Peyer's patch (tissue), 4 donors: ENCODE measurements around the gene GPR85. TPM values are rescaled to one million over a fixed set of nuclear protein-coding genes. Genes with fewer than 3 reads are reported as not detected.

ENCODE experiments used
- DNase-seq, 3 donors: peaks; one replicate each; pipeline ENCODE4 v3.0.0-alpha.2; 2017 to 2019
- H3K27ac ChIP-seq, 4 donors: fragments of 200-600 bp; sonication (generic); one replicate each; pipeline ENCODE4 v1.5.1; 2016 to 2019
- H3K27me3 ChIP-seq, 2 donors: fragments of 200-600 bp; sonication (generic); one replicate each; pipeline ENCODE4 v1.5.1; 2019
- H3K36me3 ChIP-seq, 3 donors: fragments of 200-600 bp; sonication (generic); one replicate each; pipeline ENCODE4 v1.5.1; 2016 to 2019
- H3K4me1 ChIP-seq, 4 donors: fragments of 200-600 bp; sonication (generic); one replicate each; pipeline ENCODE4 v1.5.1; 2016 to 2019
- H3K4me3 ChIP-seq, 4 donors: fragments of 200-600 bp; sonication (generic); 1 replicate in 3 of 4; 2 replicates in 1 of 4; pipeline ENCODE4 v1.5.1; 2016 to 2019; ENCODE audit warnings: mild to moderate bottlenecking in 1 of 4
- H3K9me3 ChIP-seq, 4 donors: fragments of 200-600 bp; sonication (generic); one replicate each; pipeline ENCODE4 v1.5.1; 2016 to 2019; ENCODE audit warnings: mild to moderate bottlenecking in 1 of 4
- CTCF ChIP-seq, 6 experiments: fragments of 450-650 bp in 4 of 6; fragments of 200-600 bp in 2 of 6; sonication (generic) in 1 of 6; IDR thresholded peaks; one replicate each; pipeline ENCODE4 v1.5.1; 2017 to 2019; ENCODE audit warnings: antibody characterized with exemption in 6 of 6, mild to moderate bottlenecking in 3 of 6, moderate library complexity in 1 of 6
- POLR2A ChIP-seq, 2 donors: fragments of 450-650 bp; IDR thresholded peaks; one replicate each; pipeline ENCODE4 v1.5.1; 2017; ENCODE audit warnings: antibody characterized with exemption in 2 of 2, mild to moderate bottlenecking in 2 of 2, moderate library complexity in 2 of 2
- total RNA-seq, 4 donors: library from RNA; depleted of rRNA; stranded (reverse); fragments of >200 nt; gene quantifications; one replicate each; pipeline ENCODE4 v1.1.0, GENCODE V29; 2016

GPR85 gene, protein sequence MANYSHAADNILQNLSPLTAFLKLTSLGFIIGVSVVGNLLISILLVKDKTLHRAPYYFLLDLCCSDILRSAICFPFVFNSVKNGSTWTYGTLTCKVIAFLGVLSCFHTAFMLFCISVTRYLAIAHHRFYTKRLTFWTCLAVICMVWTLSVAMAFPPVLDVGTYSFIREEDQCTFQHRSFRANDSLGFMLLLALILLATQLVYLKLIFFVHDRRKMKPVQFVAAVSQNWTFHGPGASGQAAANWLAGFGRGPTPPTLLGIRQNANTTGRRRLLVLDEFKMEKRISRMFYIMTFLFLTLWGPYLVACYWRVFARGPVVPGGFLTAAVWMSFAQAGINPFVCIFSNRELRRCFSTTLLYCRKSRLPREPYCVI
- total RNA-seq, result not detected

DNA sequence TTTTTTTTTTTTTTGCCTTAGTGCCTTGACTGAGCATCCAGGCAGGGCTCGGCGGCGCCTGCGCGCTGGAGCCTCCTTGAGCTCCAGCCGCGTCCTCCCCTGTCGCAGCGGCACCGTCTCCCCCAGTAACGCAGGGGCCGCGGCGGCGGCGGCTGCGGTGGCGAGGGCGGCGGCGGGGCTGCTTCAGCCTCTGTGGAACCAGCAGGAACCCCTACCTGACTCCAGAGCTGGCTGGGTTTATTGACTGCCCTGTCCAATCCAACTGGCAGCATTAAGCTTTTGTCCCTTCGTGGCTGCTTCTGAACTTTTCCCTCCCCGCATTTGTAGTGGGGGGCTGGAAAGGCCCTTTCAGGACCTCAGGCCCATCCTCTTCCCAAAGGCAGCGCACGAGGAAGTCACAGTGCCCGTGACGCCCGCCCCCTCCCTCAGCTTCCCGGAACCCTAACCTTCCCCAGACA, at the start of gene GPR85:
TSS of gene GPR85 (minus strand) at position 397 of the 458 bp plus-strand sequence. CDS start 2,106 bp downstream, outside the sequence.
- peak in 2 of 3 donors; percentile 46 to 48 for DNase-seq
- H3K36me3 ChIP-seq, result no peaks in the 10 kb centered on the region
- H3K4me1 ChIP-seq, result no peaks in the 10 kb centered on the region
- peak within 1 kb of the TSS in 2 of 4 donors; percentile 9 to 10 for H3K27ac ChIP-seq
- no peak for TF ChIP-seq CTCF (IDR thresholded peaks at IDR 0.05)
- no peak for TF ChIP-seq POLR2A (IDR thresholded peaks at IDR 0.05)
- H3K9me3 ChIP-seq, result no peaks in the 10 kb centered on the region
- H3K27me3 ChIP-seq, result no peaks in the 10 kb centered on the region
- H3K4me3 ChIP-seq, result peak within 1 kb of the TSS in 2 of 4 donors; percentile 36 to 45

- H3K4me1 ChIP-seq, result no peaks in the 10 kb centered on the region
- no peak for TF ChIP-seq POLR2A (IDR thresholded peaks at IDR 0.05)
- no peak for TF ChIP-seq CTCF (IDR thresholded peaks at IDR 0.05)
- no peaks in the 10 kb centered on the region for H3K36me3 ChIP-seq
- H3K27ac ChIP-seq, result no peak overlapping the region
- H3K4me3 ChIP-seq, result no peak overlapping the region
- DNase-seq, result no peak
- H3K27me3 ChIP-seq, result no peaks in the 10 kb centered on the region
- no peaks in the 10 kb centered on the region for H3K9me3 ChIP-seq
Measured at GRCh38 chr7:113134025-113134424, 47.4 kb upstream of the GPR85 start.

DNA sequence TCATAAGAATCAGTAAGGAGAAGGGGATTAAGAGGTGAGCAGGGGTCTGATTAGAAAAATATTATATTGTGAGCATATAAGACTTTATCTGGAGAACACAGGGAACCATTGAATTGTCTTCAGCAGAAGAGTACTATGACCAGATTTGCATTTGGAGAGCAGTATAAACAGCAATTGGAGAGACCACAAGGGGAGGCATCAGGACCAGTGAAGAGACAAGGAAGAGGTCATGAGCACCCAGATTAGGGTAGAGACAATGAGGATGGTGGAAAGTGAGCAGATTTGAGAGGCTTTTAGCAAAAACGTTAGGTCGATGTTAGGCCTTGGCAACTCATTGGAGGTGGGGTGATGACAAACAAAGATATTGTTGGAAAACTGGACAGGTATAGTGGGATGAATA, 44.7 kb upstream of the GPR85 start:
- no peak for DNase-seq
- Histone ChIP-seq H3K27me3 (no peaks in the 10 kb centered on the region), H3K36me3 (no peaks in the 10 kb centered on the region), H3K27ac (no peak overlapping the region), H3K9me3 (no peaks in the 10 kb centered on the region), H3K4me1 (no peaks in the 10 kb centered on the region), H3K4me3 (no peak overlapping the region)
- TF ChIP-seq POLR2A (IDR thresholded peaks at IDR 0.05) (no peak), CTCF (IDR thresholded peaks at IDR 0.05) (no peak)

- Histone ChIP-seq H3K27ac (no peak overlapping the region), H3K4me3 (no peak overlapping the region), H3K9me3 (no peaks in the 10 kb centered on the region), H3K27me3 (no peaks in the 10 kb centered on the region), H3K36me3 (no peaks in the 10 kb centered on the region), H3K4me1 (no peaks in the 10 kb centered on the region)
- no peak for DNase-seq
- TF ChIP-seq CTCF (IDR thresholded peaks at IDR 0.05), result no peak
- TF ChIP-seq POLR2A (IDR thresholded peaks at IDR 0.05), result no peak
Measured at GRCh38 chr7:113128031-113128430, 41.4 kb upstream of the GPR85 start.

DNA sequence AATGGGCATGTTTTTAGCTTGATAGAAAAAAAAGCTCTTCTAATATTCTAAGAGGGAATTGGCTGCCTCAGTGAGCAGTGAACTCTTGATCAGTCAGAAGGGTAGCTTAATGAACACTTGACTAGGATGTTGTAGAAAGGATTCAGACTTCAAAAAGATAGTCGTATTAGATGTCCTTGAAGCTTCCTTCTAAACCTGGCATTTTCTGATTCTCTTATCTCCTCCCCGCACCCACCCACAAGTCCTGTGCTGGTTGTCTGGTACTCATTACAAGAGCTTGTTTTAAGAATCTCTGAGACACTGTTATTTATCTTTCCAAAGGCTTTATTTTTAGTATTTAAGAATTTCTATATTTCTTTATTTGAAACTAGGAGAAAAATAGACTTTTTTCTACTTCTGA, 39.1 kb upstream of the GPR85 start:
- H3K27me3 ChIP-seq, result no peaks in the 10 kb centered on the region
- no peak overlapping the region for H3K27ac ChIP-seq
- no peak for DNase-seq
- H3K4me1 ChIP-seq, result no peaks in the 10 kb centered on the region
- no peaks in the 10 kb centered on the region for H3K9me3 ChIP-seq
- TF ChIP-seq POLR2A (IDR thresholded peaks at IDR 0.05) (no peak), CTCF (IDR thresholded peaks at IDR 0.05) (no peak)
- H3K4me3 ChIP-seq, result no peak overlapping the region
- H3K36me3 ChIP-seq, result no peaks in the 10 kb centered on the region
